B cell (primary cell): ENCODE data around the gene MRPS6.

Experiments
- EZH2 ChIP-seq: IDR thresholded peaks from 2 replicates; pipeline ENCODE4 v1.6.1; 2012; ENCODE audit warnings: borderline replicate concordance, low read depth, mild to moderate bottlenecking, moderate library complexity, low read length; ENCODE audit not compliant: insufficient read depth, poor library complexity, severe bottlenecking
- TF ChIP-seq, protein P1 (sequence below): fragments of 200-600 bp; IDR thresholded peaks from one replicate; pipeline ENCODE4 v1.8.0; 2022; ENCODE audit warnings: antibody characterized with exemption, mild to moderate bottlenecking

DNA sequence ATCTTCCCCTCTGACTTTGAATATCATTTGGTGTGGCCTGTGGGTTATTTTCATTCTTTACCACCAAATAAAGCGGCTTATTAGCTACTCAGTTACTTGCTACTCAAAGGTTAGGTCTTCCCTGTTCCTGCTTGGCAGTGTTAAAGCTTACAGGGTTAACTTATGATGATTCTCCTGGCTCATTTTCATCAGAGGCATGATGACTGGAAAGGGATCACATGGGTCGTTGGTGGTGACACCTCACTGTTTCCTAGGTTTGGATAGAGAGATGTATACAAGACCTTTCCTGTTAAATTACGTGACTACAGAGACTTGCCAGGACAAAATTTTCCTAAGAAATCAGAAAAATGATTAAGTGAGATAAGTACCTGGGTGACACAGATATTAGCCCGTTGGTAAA is 27.4 kb downstream of the MRPS6 start:
- TF ChIP-seq, protein P1, sequence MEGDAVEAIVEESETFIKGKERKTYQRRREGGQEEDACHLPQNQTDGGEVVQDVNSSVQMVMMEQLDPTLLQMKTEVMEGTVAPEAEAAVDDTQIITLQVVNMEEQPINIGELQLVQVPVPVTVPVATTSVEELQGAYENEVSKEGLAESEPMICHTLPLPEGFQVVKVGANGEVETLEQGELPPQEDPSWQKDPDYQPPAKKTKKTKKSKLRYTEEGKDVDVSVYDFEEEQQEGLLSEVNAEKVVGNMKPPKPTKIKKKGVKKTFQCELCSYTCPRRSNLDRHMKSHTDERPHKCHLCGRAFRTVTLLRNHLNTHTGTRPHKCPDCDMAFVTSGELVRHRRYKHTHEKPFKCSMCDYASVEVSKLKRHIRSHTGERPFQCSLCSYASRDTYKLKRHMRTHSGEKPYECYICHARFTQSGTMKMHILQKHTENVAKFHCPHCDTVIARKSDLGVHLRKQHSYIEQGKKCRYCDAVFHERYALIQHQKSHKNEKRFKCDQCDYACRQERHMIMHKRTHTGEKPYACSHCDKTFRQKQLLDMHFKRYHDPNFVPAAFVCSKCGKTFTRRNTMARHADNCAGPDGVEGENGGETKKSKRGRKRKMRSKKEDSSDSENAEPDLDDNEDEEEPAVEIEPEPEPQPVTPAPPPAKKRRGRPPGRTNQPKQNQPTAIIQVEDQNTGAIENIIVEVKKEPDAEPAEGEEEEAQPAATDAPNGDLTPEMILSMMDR, result no peak
- TF ChIP-seq EZH2, result no peak
